Keratinocyte (primary cell): ENCODE data around the gene NR1D2. TPM values are rescaled to one million over a fixed set of nuclear protein-coding genes. Genes with fewer than 3 reads are reported as not detected.
A peak's percentile ranks its signal among the peaks of the same experiment; 100 is the strongest.

Experiments
- DNase-seq: peaks from one replicate; pipeline ENCODE4 v3.0.0-alpha.2; 2011; ENCODE audit warnings: low read depth, missing footprints, low spot score
- FAIRE-seq: peaks from 2 replicates; lab custom pipeline; 2011; peaks lifted over from hg19 to GRCh38; lab: Jason Lieb, UNC
- H2AFZ ChIP-seq: 2 replicates; pipeline ENCODE4 v1.6.0; 2012; ENCODE audit warnings: low read length, control low read depth, inconsistent platforms; ENCODE audit not compliant: control insufficient read depth
- H3K27ac ChIP-seq: 2 replicates; pipeline ENCODE4 v1.5.1; 2011; ENCODE audit warnings: low read length; ENCODE audit not compliant: control insufficient read depth, insufficient read depth
- H3K27me3 ChIP-seq: 3 replicates; pipeline ENCODE4 v1.6.0; 2011; ENCODE audit warnings: low read length; ENCODE audit not compliant: control insufficient read depth, insufficient read depth; ENCODE audit errors: extremely low read depth
- H3K36me3 ChIP-seq, 2 experiments: 2 replicates in 1 of 2; 3 replicates in 1 of 2; pipeline ENCODE4 v1.5.1; 2011; ENCODE audit warnings: low read length in 2 of 2, mild to moderate bottlenecking in 1 of 2; ENCODE audit not compliant: control insufficient read depth in 2 of 2, insufficient read depth in 2 of 2; ENCODE audit errors: extremely low read depth in 1 of 2
- H3K4me1 ChIP-seq: 3 replicates; pipeline ENCODE4 v1.5.1; 2011; ENCODE audit warnings: low read length; ENCODE audit not compliant: control insufficient read depth, insufficient read depth; ENCODE audit errors: extremely low read depth
- H3K4me2 ChIP-seq: 3 replicates; pipeline ENCODE4 v1.6.0; 2011; ENCODE audit warnings: low read depth, low read length; ENCODE audit not compliant: control insufficient read depth, insufficient read depth; ENCODE audit errors: extremely low read depth
- H3K4me3 ChIP-seq, 3 experiments: fragments of 200-600 bp in 1 of 3; sonication (generic) in 1 of 3; 2 replicates in 2 of 3; 3 replicates in 1 of 3; pipeline ENCODE4 v1.5.1; 2011 to 2016; ENCODE audit warnings: low read length in 3 of 3, mild to moderate bottlenecking in 3 of 3, control low read depth in 2 of 3, inconsistent platforms in 1 of 3, low read depth in 1 of 3, mixed read lengths in 1 of 3, mixed run types in 1 of 3, moderate library complexity in 1 of 3; ENCODE audit not compliant: control insufficient read depth in 2 of 3, insufficient read depth in 2 of 3; ENCODE audit errors: extremely low read depth in 1 of 3
- H3K79me2 ChIP-seq: 2 replicates; pipeline ENCODE4 v1.6.0; 2012; ENCODE audit warnings: low read length; ENCODE audit not compliant: control insufficient read depth, insufficient read depth
- H3K9ac ChIP-seq: 3 replicates; pipeline ENCODE4 v1.6.0; 2011; ENCODE audit warnings: low read length; ENCODE audit not compliant: control insufficient read depth, insufficient read depth; ENCODE audit errors: extremely low read depth
- H3K9me1 ChIP-seq: 3 replicates; pipeline ENCODE4 v1.6.0; 2011; ENCODE audit warnings: low read length; ENCODE audit not compliant: control insufficient read depth, insufficient read depth; ENCODE audit errors: extremely low read depth
- H3K9me3 ChIP-seq: 2 replicates; pipeline ENCODE4 v1.5.1; 2012; ENCODE audit warnings: low read depth, low read length; ENCODE audit not compliant: control insufficient read depth
- H4K20me1 ChIP-seq: 3 replicates; pipeline ENCODE4 v1.6.0; 2011; ENCODE audit warnings: low read length; ENCODE audit not compliant: control insufficient read depth, insufficient read depth; ENCODE audit errors: extremely low read depth
- EZH2 ChIP-seq: IDR thresholded peaks from one replicate; pipeline ENCODE4 v1.6.1; 2012; ENCODE audit warnings: inconsistent platforms, mild to moderate bottlenecking, low read length, moderate library complexity
- dilution Hi-C: fragments of 300-500 bp; cut with MboI; formaldehyde crosslinking; loops from one replicate; pipeline ENCODE4 v1.7.0; 2020; ENCODE audit warnings: low sequenced_read_pairs; ENCODE audit not compliant: extremely low pct_ligation_motif_present
- polyA plus RNA-seq, 5 experiments: library from polyadenylated mRNA; depleted of rRNA in 3 of 5; stranded (reverse) in 3 of 5; stranded (forward) in 1 of 5; unstranded in 1 of 5; fragments of >200 nt; gene quantifications; 1 replicate in 1 of 5; 2 replicates in 3 of 5; 3 replicates in 1 of 5; pipeline versions ENCODE4 v1.2.1 to v1.2.3, GENCODE V29; 2011 to 2012; ENCODE audit warnings: missing spikeins in 2 of 5, low read depth in 1 of 5, low replicate concordance in 1 of 5
- TF ChIP-seq, protein P1 (sequence below), 3 experiments: IDR thresholded peaks in 1 of 3; conservative IDR thresholded peaks in 1 of 3; optimal IDR thresholded peaks in 1 of 3; 2 replicates in 2 of 3; 3 replicates in 1 of 3; pipeline versions ENCODE3 to v1.5.1; 2011; ENCODE audit warnings: low read length in 3 of 3, mild to moderate bottlenecking in 3 of 3, moderate library complexity in 2 of 3, control low read depth in 1 of 3, inconsistent platforms in 1 of 3; ENCODE audit not compliant: insufficient read depth in 2 of 3; ENCODE audit errors: extremely low read depth in 1 of 3

NR1D2 gene
- polyA plus RNA-seq, 1 donor (not counting 4 experiments of a cell fraction or from before 2014, with no cell fraction given): 10.3 TPM

DNA sequence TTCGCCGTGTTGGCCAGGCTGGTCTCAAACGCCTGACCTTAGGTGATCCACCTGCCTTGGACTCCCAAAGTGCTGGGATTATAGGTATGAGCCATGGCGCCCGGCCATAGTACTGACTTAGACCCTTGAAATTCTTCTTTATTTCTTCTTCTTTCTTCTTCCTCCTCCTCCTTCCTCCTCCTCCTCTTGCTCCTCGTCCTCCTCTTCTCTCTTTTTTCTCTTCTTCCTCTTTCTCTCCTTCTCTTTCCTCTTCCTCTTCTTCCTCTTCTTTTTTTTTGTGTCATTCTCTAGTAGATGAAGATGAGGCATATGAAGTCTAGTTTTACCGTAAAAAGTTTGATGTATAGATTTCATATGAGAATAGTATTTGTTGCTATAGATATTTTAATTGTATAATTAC lies 18.8 kb upstream of the NR1D2 start:
- Histone ChIP-seq H3K4me2 (no peak overlapping the region), H3K27me3 (no peaks in the 10 kb centered on the region), H3K4me3 (no peak overlapping the region), H2AFZ (no peak overlapping the region), H3K9me1 (no peaks in the 10 kb centered on the region), H3K4me1 (peaks cover 13% of the 10 kb centered on the region), H3K27ac (no peak overlapping the region), H3K36me3 (no peaks in the 10 kb centered on the region), H3K79me2 (no peaks in the 10 kb centered on the region), H4K20me1 (no peaks in the 10 kb centered on the region), H3K9me3 (no peaks in the 10 kb centered on the region), H3K9ac (no peak overlapping the region)
- no peak for DNase-seq
- dilution Hi-C loops: no loop called here
- no peak for TF ChIP-seq EZH2
- TF ChIP-seq, protein P1, sequence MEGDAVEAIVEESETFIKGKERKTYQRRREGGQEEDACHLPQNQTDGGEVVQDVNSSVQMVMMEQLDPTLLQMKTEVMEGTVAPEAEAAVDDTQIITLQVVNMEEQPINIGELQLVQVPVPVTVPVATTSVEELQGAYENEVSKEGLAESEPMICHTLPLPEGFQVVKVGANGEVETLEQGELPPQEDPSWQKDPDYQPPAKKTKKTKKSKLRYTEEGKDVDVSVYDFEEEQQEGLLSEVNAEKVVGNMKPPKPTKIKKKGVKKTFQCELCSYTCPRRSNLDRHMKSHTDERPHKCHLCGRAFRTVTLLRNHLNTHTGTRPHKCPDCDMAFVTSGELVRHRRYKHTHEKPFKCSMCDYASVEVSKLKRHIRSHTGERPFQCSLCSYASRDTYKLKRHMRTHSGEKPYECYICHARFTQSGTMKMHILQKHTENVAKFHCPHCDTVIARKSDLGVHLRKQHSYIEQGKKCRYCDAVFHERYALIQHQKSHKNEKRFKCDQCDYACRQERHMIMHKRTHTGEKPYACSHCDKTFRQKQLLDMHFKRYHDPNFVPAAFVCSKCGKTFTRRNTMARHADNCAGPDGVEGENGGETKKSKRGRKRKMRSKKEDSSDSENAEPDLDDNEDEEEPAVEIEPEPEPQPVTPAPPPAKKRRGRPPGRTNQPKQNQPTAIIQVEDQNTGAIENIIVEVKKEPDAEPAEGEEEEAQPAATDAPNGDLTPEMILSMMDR (optimal IDR thresholded peaks at IDR 0.05 in 1 of 3, IDR thresholded peaks at IDR 0.05 in 1 of 3, conservative IDR thresholded peaks at IDR 0.05 in 1 of 3; ENCODE audit: extremely low read depth in 1 of 3, insufficient read depth in 2 of 3, low read length in 3 of 3): no peak
- no peak for FAIRE-seq

DNA sequence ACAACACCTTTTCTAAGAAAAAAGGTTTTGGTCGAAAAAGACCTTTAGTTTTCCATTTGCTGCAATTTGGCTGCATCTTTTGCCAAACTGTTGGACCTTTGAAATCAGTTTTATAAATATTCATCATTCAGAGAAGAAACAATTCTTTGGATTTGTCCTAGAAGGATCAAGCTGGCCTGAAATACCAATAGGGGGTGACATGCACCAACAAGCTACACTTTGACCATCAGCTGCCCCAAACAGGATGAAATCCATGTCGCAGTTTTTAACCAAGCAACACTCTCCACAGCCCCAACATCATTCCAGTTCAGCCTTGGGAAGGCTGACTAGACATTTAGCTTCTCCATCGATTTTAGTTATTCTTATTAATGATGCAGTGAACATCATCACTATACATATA lies 18.4 kb upstream of the NR1D2 start:
- no peak for FAIRE-seq
- no peak overlapping the region for H3K27ac ChIP-seq
- DNase-seq: no peak

More for the DNA sequence above, 18.4 kb upstream of the NR1D2 start:
- no peak overlapping the region for H2AFZ ChIP-seq
- H4K20me1 ChIP-seq: no peaks in the 10 kb centered on the region
- H3K79me2 ChIP-seq: no peaks in the 10 kb centered on the region
- no peak overlapping the region for H3K4me2 ChIP-seq
- peaks cover 13% of the 10 kb centered on the region for H3K4me1 ChIP-seq
- no peak overlapping the region for H3K9ac ChIP-seq
- H3K9me3 ChIP-seq: no peaks in the 10 kb centered on the region
- dilution Hi-C loops: no loop called here
- no peak overlapping the region for H3K4me3 ChIP-seq
- H3K27me3 ChIP-seq: no peaks in the 10 kb centered on the region
- H3K36me3 ChIP-seq: no peaks in the 10 kb centered on the region
- TF ChIP-seq, protein P1 (optimal IDR thresholded peaks at IDR 0.05 in 1 of 3, IDR thresholded peaks at IDR 0.05 in 1 of 3, conservative IDR thresholded peaks at IDR 0.05 in 1 of 3; ENCODE audit: extremely low read depth in 1 of 3, insufficient read depth in 2 of 3, low read length in 3 of 3): peak in 1 of 3 experiments; percentile 38
- TF ChIP-seq EZH2: no peak
- no peaks in the 10 kb centered on the region for H3K9me1 ChIP-seq
